ENCODE data around the gene FOSL2. TPM values are rescaled to one million over a fixed set of nuclear protein-coding genes. Genes with fewer than 3 reads are reported as not detected.

Gene FOSL2
- total RNA-seq, 1 experiment from 2014 or later = 34.2 TPM

DNA sequence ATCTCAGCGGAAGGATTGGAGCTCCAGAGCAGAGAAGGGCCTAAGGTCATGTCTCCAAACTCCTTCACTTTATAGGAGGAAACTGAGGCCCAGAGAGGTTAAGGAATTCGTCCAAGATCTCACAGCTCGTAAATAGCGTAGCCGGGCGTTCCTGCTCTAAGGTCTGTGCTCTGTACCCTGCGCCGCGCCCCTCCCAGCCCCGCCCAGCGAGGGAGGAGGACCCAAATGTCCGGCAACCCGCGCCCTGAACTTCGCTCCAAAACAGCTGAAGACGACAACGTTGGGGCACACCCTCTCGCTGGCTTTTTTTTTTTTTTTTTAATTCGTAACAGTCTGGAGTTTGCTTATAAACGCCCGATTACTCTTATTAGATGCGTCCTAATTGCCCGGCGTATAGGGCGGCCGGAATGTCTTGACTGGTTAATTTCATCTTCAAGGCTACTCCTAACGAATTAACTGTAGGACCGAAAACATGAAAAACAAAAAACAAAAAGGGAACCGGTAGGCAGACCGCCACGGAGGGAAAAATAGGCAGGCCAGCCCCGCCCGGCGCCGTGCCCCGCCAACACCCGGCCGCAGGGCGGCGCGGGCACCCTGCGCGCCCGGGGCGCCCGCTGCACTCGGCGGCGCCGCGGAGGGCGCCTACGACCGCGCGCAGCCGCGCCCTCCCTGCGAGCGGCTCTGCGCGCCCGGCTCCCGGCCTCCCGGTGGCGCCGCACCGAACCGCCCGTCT is 928 bp upstream of the FOSL2 start:
- H3K27me3 ChIP-seq (ENCODE audit: low read length) = no peaks in the 10 kb centered on the region
- peak overlapping the region; percentile 91 for H3K27ac ChIP-seq (ENCODE audit: low read length)
- H3K9me2 ChIP-seq (replicated peaks; ENCODE audit: low read length) = no peaks in the 10 kb centered on the region
- H4K20me1 ChIP-seq (ENCODE audit: low read length) = peaks cover 22% of the 10 kb centered on the region
- BruUV-seq (replicated peaks) = no TSS peak
- H3K36me3 ChIP-seq (ENCODE audit: low read depth, low read length) = no peaks in the 10 kb centered on the region
- peak overlapping the region; percentile 97 for H3K9ac ChIP-seq (ENCODE audit: low read length)
- peak; percentile 23 for ATAC-seq
- peaks cover 40% of the 10 kb centered on the region for H3K4me1 ChIP-seq (ENCODE audit: insufficient read depth, low read length)
- CTCF ChIA-PET = interaction anchor here (0.6 to 0.8 kb wide), 3 partner anchors 353 to 599 kb away, joined by 7 to 10 read pairs (median 9); no protein-coding TSS in a partner anchor
- peak; percentile 81 for DNase-seq
- POLR2A ChIA-PET (ENCODE audit: unreplicated experiment) = interaction anchor here (0.6 kb wide), 4 partner anchors 141 to 685 kb away, joined by 4 to 11 read pairs (median 8); no protein-coding TSS in a partner anchor
- H3K4me2 ChIP-seq (ENCODE audit: low read length) = peak overlapping the region; percentile 97
- H2AFZ ChIP-seq (ENCODE audit: low read length) = peak overlapping the region; percentile 71
- H3K4me3 ChIP-seq (ENCODE audit: low read length) = peak overlapping the region; percentile 87
- H3F3A ChIP-seq (ENCODE audit: low read length, unreplicated experiment) = no peaks in the 10 kb centered on the region
- TF ChIP-seq EZH2phosphoT487 (IDR thresholded peaks at IDR 0.05; ENCODE audit: borderline replicate concordance, low read length) (no peak), EZH2 (IDR thresholded peaks at IDR 0.05; ENCODE audit: low read length, unreplicated experiment) (no peak)
- TF ChIP-seq, protein P1, sequence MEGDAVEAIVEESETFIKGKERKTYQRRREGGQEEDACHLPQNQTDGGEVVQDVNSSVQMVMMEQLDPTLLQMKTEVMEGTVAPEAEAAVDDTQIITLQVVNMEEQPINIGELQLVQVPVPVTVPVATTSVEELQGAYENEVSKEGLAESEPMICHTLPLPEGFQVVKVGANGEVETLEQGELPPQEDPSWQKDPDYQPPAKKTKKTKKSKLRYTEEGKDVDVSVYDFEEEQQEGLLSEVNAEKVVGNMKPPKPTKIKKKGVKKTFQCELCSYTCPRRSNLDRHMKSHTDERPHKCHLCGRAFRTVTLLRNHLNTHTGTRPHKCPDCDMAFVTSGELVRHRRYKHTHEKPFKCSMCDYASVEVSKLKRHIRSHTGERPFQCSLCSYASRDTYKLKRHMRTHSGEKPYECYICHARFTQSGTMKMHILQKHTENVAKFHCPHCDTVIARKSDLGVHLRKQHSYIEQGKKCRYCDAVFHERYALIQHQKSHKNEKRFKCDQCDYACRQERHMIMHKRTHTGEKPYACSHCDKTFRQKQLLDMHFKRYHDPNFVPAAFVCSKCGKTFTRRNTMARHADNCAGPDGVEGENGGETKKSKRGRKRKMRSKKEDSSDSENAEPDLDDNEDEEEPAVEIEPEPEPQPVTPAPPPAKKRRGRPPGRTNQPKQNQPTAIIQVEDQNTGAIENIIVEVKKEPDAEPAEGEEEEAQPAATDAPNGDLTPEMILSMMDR (conservative IDR thresholded peaks at IDR 0.05; ENCODE audit: low read depth, low read length) = no peak; the same call in 1 of the 2 replicates
- no peaks in the 10 kb centered on the region for H3K9me3 ChIP-seq (ENCODE audit: low read length)
- intact Hi-C loops (cut with micrococcal nuclease) = loop anchor here (1.0 to 5.0 kb wide), 5 partner anchors 17 to 303 kb away; no protein-coding TSS in a partner anchor
- H3K79me2 ChIP-seq (ENCODE audit: low read length) = peaks cover 42% of the 10 kb centered on the region

- H4K20me1 ChIP-seq (ENCODE audit: low read length) = peaks cover 35% of the 10 kb centered on the region
- H3K4me3 ChIP-seq (ENCODE audit: low read length) = peak overlapping the region; percentile 87
- H3K4me1 ChIP-seq (ENCODE audit: insufficient read depth, low read length) = peaks cover 38% of the 10 kb centered on the region
- H3K9ac ChIP-seq (ENCODE audit: low read length) = peak overlapping the region; percentile 97
- intact Hi-C loops (cut with micrococcal nuclease) = loop anchor here (1.0 to 5.0 kb wide), 3 partner anchors 51 to 438 kb away; no protein-coding TSS in a partner anchor
- ChIA-PET POLR2A (ENCODE audit: unreplicated experiment) (interaction anchor here (0.5 to 0.6 kb wide), 4 partner anchors 53 to 594 kb away, joined by 3 to 4 read pairs (median 3); partner anchors contain the start of gene PPP1CB), CTCF (no interaction called here)
- H3K27ac ChIP-seq (ENCODE audit: low read length) = peak overlapping the region; percentile 91
- peak; percentile 1; the same call in 1 of the 2 replicates for ATAC-seq
- no TSS peak for BruUV-seq (replicated peaks)
- peaks cover 7% of the 10 kb centered on the region for H3K36me3 ChIP-seq (ENCODE audit: low read depth, low read length)
- H2AFZ ChIP-seq (ENCODE audit: low read length) = peak overlapping the region; percentile 58
- peak overlapping the region; percentile 86 for H3K4me2 ChIP-seq (ENCODE audit: low read length)
- DNase-seq = peak; percentile 59
- no peaks in the 10 kb centered on the region for H3K27me3 ChIP-seq (ENCODE audit: low read length)
- H3F3A ChIP-seq (ENCODE audit: low read length, unreplicated experiment) = no peaks in the 10 kb centered on the region
- H3K9me2 ChIP-seq (replicated peaks; ENCODE audit: low read length) = no peaks in the 10 kb centered on the region
- TF ChIP-seq, protein P1 (conservative IDR thresholded peaks at IDR 0.05; ENCODE audit: low read depth, low read length) = no peak
- no peak for TF ChIP-seq EZH2phosphoT487 (IDR thresholded peaks at IDR 0.05; ENCODE audit: borderline replicate concordance, low read length)
- TF ChIP-seq EZH2 (IDR thresholded peaks at IDR 0.05; ENCODE audit: low read length, unreplicated experiment) = no peak
- H3K9me3 ChIP-seq (ENCODE audit: low read length) = no peaks in the 10 kb centered on the region
- H3K79me2 ChIP-seq (ENCODE audit: low read length) = peaks cover 57% of the 10 kb centered on the region
These were observed 617 bp downstream of the FOSL2 start for GRCh38 chr2:28393114-28393836.

All from PC-3 (cell line).